ENCODE results near the gene HEXIM1. TPM values are rescaled to one million over a fixed set of nuclear protein-coding genes. Genes with fewer than 3 reads are reported as not detected.

The HEXIM1 gene
- total RNA-seq, 1 experiment from 2014 or later, result 57.2 TPM

DNA sequence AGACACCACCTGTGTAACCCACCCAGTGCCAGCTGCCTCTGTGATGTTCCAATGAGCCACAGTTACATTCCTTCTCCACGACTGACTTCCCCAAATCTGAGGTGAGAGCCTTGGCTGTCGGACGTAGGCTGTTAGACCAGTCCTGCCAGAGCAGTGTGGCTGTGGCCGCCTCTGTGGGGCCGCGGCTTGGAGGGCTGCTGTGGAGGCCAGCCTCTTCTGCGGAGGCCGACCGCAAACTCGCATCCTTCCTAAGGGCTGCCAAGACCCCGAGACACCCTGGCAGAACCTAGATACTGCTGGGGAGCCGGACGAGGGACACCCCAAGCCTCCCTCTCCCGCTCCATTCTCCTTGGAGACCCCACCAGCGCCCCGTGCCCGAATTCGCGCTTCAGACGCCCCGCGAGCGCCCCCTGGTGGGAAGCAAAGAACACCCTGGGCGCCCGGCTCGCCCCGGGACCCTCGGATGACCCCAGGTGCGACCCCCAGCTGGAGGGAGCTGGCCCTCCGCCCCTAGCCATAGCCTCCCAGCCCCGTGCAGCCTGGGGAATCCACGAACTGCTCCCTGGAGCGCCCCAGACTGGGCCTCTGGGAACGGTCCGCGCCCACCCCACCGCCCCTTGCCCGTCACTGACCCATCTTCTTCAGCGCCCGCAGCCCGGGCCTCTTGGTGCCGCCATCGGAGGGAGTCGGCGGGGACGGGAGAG is 16.5 kb upstream of the HEXIM1 start:
- Mint-ChIP-seq H3K9me3 (ENCODE audit: low read depth, unreplicated experiment) (no peaks in the 10 kb centered on the region), H3K4me1 (ENCODE audit: low read depth, unreplicated experiment) (peaks cover 55% of the 10 kb centered on the region), H3K36me3 (ENCODE audit: insufficient read depth, unreplicated experiment) (peaks cover 58% of the 10 kb centered on the region), H3K27ac (ENCODE audit: unreplicated experiment) (peak overlapping the region; percentile 8), H3K4me3 (ENCODE audit: low read depth, unreplicated experiment) (peak overlapping the region; percentile 88), H3K27me3 (ENCODE audit: unreplicated experiment) (no peaks in the 10 kb centered on the region)
- peak; percentile 100 for TF ChIP-seq CTCF (IDR thresholded peaks at IDR 0.05; ENCODE audit: unreplicated experiment)
- CTCF ChIA-PET, result no interaction called here
- peak; percentile 78 for DNase-seq
- BruUV-seq (replicated peaks), result no TSS peak
- intact Hi-C loops (cut with micrococcal nuclease; ENCODE audit: unreplicated experiment), result loop anchor here (2.0 to 10.0 kb wide), 5 partner anchors 23 to 357 kb away; partner anchors contain the start of genes DCAKD and GFAP

DNA sequence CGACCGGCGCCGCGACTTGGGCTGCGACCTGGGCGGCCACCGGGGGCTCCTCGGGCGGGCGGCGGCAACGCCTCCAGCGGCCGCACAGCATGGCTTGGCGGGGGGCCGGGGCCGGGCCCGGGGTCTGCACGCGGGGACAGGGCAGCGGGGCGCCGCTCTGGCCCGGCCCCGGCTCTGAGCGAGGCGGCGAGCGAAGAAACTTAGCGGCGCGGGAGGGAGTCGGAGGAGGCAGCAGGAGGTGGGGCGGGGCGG is 16.0 kb upstream of the HEXIM1 start, which contains the start of gene PLCD3:
PLCD3 (minus strand) TSS at position 196 of the 252 bp plus-strand sequence; CDS start at position 91, 105 bp downstream.
- no peak for TF ChIP-seq CTCF (IDR thresholded peaks at IDR 0.05; ENCODE audit: unreplicated experiment)
- CTCF ChIA-PET, result no interaction called here
- H3K9me3 Mint-ChIP-seq (ENCODE audit: low read depth, unreplicated experiment), result no peaks in the 10 kb centered on the region
- no peaks in the 10 kb centered on the region for H3K27me3 Mint-ChIP-seq (ENCODE audit: unreplicated experiment)
- peaks cover 62% of the 10 kb centered on the region for H3K36me3 Mint-ChIP-seq (ENCODE audit: insufficient read depth, unreplicated experiment)
- intact Hi-C loops (cut with micrococcal nuclease; ENCODE audit: unreplicated experiment), result loop anchor here (5.0 to 10.0 kb wide), 4 partner anchors 35 to 357 kb away; partner anchors contain the start of genes DCAKD and GFAP
- no peak for DNase-seq
- H3K4me3 Mint-ChIP-seq (ENCODE audit: low read depth, unreplicated experiment), result peak within 1 kb of the TSS; percentile 88
- peak within 1 kb of the TSS; percentile 31 for H3K27ac Mint-ChIP-seq (ENCODE audit: unreplicated experiment)
- BruUV-seq (replicated peaks), result no TSS peak
- peaks cover 55% of the 10 kb centered on the region for H3K4me1 Mint-ChIP-seq (ENCODE audit: low read depth, unreplicated experiment)

GRCh38 chr17:45132572-45133463 is 15.5 kb upstream of the HEXIM1 start:
- H3K27ac Mint-ChIP-seq (ENCODE audit: unreplicated experiment), result peak overlapping the region; percentile 31
- no peaks in the 10 kb centered on the region for H3K9me3 Mint-ChIP-seq (ENCODE audit: low read depth, unreplicated experiment)
- no peaks in the 10 kb centered on the region for H3K27me3 Mint-ChIP-seq (ENCODE audit: unreplicated experiment)
- peak overlapping the region; percentile 88 for H3K4me3 Mint-ChIP-seq (ENCODE audit: low read depth, unreplicated experiment)
- DNase-seq, result peak; percentile 94
- CTCF ChIA-PET, result interaction anchor here (0.6 to 1.2 kb wide), 15 partner anchors 24 to 719 kb away, joined by 3 to 9 read pairs (median 5); no protein-coding TSS in a partner anchor
- peaks cover 51% of the 10 kb centered on the region for H3K4me1 Mint-ChIP-seq (ENCODE audit: low read depth, unreplicated experiment)
- peak; percentile 93 for TF ChIP-seq CTCF (IDR thresholded peaks at IDR 0.05; ENCODE audit: unreplicated experiment)
- intact Hi-C loops (cut with micrococcal nuclease; ENCODE audit: unreplicated experiment), result loop anchor here (5.0 to 10.0 kb wide), 4 partner anchors 36 to 358 kb away; partner anchors contain the start of genes DCAKD and GFAP
- BruUV-seq (replicated peaks), result no TSS peak
- peaks cover 62% of the 10 kb centered on the region for H3K36me3 Mint-ChIP-seq (ENCODE audit: insufficient read depth, unreplicated experiment)

DNA sequence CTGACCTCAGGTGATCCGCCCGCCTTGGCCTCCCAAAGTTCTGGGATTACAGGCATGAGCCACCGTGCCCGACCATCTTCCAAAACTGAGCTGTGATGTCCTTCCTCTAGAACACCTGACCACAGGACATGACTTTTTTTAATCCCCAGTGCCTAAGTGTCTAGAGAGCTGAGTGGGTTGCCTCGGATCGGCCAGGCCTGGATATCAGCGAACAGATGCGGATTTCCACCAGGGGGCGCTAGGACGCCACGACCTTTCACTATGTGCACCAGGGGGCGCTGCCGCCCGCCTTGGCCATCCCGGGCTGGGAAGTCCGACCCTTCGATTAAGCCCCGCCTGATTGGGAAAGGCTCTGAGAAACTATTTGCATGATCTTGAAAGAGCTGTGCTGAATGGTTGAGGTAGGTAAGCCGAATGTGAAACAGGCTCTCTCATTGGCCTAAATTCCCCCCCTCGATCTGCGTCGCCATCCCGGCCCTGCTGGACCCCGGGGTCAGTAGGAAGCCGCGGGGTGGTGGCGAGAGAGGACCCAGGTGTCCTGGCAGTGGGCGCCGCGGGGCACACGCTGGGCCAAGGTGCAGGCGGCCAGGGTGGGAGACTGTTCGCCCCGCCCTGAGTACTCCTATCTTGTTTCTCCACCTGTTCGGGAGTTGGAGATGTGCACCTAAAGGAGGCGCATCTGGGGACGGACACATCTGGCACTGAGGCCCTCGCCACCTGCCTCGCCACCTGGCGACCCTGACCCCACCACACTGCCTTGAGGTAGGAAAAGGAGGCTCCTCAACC is 12.9 kb upstream of the HEXIM1 start, which contains the start of gene ACBD4:
ACBD4 (plus strand) TSS at position 496 of the 786 bp plus-strand sequence. CDS start 458 bp downstream, outside the sequence.
- BruUV-seq (replicated peaks), result no TSS peak
- peak; percentile 99 for DNase-seq
- CTCF ChIA-PET, result interaction anchor here (0.5 to 3.6 kb wide), 51 partner anchors 8 to 805 kb away, joined by 3 to 197 read pairs (median 7); partner anchors contain the start of genes EFTUD2, GFAP, HEXIM1 and HEXIM2
- Mint-ChIP-seq H3K4me1 (ENCODE audit: low read depth, unreplicated experiment) (peaks cover 29% of the 10 kb centered on the region), H3K4me3 (ENCODE audit: low read depth, unreplicated experiment) (peak within 1 kb of the TSS; percentile 90), H3K9me3 (ENCODE audit: low read depth, unreplicated experiment) (no peaks in the 10 kb centered on the region), H3K27me3 (ENCODE audit: unreplicated experiment) (no peaks in the 10 kb centered on the region), H3K36me3 (ENCODE audit: insufficient read depth, unreplicated experiment) (peaks cover 60% of the 10 kb centered on the region), H3K27ac (ENCODE audit: unreplicated experiment) (peak within 1 kb of the TSS; percentile 81)
- intact Hi-C loops (cut with micrococcal nuclease; ENCODE audit: unreplicated experiment), result loop anchor here (1.0 to 10.0 kb wide), 5 partner anchors 37 to 361 kb away; partner anchors contain the start of gene GFAP
- peak; percentile 100 for TF ChIP-seq CTCF (IDR thresholded peaks at IDR 0.05; ENCODE audit: unreplicated experiment)

Measured in Calu3 (cell line).